HG03571 (cell line): ENCODE measurements around the gene CCPG1.

Source experiments
- ATAC-seq: cut with Tn5 transposase; IDR thresholded peaks from one replicate; pipeline ENCODE4 v1.9.1; 2021; ENCODE audit not compliant: unreplicated experiment

The CCPG1 gene

DNA sequence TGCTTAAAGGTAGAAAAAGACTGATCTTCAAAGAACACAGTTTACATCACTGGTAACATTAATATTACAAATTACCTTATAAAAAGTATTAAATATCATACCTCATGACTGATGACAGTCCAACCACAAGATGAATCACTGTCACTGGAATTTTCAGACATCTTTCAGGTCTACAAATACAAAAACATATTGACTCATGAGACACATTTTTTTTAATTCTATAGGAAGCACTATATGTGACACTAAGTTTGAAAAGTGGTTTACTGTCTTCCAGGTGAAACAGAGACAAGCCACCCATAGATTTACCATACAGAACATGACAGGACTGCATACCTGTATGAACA is 18.9 kb downstream of the CCPG1 start:
- ATAC-seq = no peak

DNA sequence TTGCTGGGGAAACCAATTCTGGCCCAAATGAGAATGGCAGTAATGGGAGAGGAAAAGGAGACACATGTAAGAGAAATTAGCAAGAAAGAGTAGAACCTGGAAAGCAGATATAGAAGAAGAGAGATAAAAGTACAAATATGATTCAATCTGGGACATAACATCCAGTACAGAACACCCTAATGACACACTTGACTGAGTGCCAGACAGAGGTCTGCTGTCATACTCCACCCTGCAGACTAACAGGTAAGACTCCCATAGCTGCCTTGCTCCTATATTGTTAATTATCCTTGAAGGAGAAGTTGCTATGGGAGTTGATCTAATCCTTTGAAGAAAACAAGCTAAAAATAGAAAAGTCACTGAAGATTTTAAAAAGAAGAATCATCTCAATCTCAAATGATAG is 21.1 kb downstream of the CCPG1 start:
- ATAC-seq = no peak

DNA sequence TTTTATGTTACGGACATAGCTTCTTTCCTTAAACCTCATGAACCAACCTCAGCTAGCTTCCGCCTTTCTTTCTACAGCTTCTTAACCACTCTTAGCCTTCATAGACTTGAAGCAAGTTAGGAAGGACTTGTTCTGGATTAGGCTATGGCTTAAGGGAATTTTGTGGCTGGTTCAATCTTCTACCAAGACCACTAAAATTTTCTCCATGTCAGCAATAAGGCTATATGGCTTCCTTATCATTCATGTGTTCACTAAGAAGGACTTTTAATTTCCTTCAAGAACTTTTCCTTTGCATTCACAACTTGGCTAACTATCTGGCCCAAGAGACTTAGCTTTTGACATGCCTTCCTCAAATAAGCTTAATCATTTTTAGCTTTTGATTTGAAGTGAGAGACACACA is 24.5 kb downstream of the CCPG1 start:
- ATAC-seq = no peak

DNA sequence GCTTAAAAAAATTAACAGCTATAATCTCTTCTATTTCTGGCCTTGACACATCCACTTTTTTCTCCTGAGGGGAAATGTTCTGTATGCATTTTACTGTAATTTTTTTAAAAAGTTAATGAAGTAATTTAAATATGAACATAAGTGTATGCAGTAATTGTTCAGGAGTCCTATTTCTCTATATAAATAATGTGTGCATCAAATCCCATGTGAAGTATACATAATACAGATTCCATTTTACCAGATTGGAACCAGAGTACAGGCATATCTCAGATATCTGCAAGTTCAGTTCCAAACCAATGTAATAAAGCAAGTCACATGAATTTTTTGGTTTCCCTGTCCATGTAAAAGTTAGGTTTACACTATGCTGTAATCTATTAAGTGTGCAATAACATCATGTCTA is 26.6 kb downstream of the CCPG1 start:
- ATAC-seq = no peak

DNA sequence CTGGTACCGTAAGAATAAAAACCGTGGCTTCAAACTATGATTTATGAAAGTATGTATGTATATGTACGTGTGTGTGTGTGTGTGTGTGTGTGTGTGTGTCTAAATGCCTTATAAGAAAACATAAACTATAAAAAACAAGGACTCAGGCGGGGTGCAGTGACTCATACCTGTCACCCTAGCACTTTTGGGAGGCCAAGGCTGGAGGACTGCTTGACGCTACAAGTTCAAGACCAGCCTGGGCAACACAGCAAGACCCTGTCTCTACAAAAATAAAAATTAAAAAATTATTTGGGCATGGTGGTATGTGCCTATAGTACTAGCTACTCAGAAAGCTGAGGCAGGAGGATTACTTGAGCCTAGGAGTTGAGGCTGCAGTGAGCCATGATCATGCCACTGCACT is 29.1 kb downstream of the CCPG1 start:
- ATAC-seq = no peak

DNA sequence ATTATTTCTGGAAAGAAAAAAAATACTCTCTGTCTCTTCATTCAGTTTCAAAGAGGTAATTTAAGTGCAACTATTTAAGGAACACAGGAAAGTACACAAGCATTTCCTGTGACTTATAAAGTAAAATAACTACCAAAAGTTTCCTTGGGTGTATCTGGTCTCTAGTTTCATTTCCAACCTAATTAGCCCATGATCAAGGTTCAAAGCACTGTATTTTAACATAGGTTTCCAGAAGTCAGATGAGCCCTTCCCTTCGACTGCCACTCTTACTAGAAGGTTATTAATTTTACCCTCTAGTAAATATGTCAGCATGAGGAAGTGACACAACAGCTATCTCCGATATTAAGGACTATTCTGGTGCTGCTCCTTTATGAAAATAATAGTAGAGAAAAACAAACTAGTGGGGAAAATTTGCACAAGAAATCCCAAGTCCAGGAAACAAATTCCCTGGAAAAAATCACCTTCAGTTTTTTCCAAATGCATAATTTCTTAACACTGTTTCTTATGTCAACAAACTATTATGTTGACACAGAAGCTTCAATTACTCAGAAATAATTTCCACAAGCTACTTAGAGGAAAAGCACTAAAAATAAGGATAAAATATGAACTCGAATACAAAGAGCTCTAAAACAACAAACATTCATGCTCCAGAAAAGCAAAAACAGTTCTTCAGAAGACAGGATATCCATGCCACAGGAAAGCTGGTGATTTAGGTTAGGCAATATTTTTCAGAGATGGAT is 35.3 kb downstream of the CCPG1 start:
- peak; percentile 51 for ATAC-seq

DNA sequence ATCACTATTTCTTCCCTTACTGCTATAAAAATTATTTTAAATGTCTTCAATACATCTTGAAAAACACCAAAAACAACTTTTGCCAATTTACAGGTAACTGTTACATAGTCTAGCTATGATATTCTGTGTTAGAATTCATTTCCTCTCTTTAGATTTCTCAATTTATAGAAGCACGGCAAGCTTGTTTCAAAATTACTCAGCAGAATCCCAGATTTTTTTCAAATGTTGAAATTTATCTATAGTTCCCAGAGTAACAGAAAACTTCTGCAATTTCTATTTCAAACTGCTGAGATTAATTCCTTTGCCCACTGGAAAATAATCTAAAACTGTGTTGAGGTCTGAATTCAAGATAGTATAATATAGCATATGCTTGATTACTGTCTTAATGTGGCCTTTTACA is 41.2 kb downstream of the CCPG1 start:
- no peak for ATAC-seq

DNA sequence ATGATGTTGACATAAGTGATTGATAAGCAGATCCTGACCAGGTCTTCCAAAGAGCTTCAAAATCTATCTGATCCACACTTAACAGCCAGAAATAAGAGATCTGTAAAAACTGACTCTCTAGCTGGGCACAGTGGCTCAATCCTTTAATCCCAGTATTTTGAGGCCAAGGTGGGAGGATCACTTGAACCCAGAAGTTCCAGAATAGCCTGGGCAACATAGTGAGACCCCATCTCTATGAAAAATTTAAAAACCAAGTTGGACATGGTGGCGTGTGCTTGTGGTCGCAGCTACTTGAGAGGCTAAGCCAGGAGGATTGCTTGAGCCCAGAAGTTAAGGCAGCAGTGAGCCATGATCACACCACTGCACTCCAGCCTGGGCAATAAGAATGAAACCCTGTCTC is 45.5 kb downstream of the CCPG1 start:
- ATAC-seq = no peak

DNA sequence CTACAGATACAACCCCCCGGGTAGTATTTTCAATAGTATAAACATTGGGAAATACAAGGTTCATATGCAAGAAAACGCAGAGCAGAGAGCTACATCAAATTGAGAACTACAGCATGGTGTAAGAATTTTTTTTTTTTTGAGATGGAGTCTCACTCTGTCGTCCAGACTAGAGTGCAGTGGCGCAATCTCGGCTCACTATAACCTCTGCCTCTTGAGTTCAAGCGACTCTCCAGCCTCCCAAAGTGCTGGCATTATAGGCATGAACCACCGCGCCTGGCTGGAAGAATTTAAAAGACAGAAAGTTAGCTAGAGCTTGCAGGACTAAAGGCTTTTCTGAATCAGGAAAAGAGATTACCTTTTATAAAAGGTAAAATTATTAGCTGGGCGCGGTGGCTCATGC is 47.1 kb downstream of the CCPG1 start:
- ATAC-seq = no peak

DNA sequence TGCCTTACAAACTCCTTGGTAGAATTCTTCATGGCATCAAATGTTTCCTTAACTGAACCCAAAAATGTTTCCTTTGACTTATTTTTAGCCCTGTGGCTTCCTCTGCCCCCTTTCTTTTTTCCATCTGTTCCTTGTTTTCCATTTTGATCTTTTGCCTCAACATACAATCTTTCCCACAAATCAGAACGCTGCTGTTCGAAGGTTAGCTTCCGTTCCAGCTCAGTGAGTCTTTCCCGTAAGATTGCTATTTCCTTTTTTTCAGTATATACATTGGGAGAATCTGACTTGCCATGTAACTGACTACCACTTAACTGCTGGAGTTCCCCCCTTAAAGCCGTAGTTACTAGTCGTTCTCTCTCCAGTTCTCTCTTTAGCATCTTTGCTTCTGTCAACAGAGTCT is 47.9 kb downstream of the CCPG1 start:
- ATAC-seq = no peak

DNA sequence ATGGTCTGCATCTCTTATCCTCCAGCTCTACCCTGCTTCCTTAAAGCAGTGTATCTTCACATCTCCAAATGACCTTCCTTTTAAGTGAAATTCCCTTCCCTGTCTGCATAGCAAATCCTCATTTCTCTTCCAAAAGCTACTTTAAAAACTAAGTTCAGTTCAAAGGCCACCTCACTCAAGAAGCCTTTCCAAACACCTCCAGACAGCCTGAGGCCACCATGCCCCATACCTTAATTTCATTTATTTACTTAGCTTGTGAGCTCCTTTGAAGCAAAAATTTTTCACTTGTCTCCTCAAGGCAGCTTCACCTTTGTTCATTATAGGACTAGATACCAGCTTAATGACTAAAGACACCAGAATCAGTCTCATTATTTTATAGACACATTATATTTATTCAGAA is 49.7 kb downstream of the CCPG1 start:
- no peak for ATAC-seq

DNA sequence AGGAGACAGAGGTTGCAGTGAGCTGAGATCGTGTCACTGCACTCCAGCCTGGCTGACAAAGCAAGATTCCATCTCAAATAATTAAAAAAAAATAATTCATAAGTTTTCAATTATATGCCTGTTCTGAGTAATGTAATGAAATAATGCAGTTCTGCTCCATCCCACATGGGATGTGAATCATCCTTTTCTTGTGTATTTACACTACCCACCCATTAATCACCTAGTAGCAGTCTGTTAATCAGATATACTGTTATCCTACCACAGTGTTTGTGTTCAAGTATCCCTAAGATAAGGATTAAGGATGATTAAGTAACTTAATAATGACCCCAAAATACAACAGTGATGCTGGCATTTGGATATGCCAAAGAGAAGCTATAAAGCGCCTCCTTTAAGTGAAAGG is 50.4 kb downstream of the CCPG1 start:
- no peak for ATAC-seq

DNA sequence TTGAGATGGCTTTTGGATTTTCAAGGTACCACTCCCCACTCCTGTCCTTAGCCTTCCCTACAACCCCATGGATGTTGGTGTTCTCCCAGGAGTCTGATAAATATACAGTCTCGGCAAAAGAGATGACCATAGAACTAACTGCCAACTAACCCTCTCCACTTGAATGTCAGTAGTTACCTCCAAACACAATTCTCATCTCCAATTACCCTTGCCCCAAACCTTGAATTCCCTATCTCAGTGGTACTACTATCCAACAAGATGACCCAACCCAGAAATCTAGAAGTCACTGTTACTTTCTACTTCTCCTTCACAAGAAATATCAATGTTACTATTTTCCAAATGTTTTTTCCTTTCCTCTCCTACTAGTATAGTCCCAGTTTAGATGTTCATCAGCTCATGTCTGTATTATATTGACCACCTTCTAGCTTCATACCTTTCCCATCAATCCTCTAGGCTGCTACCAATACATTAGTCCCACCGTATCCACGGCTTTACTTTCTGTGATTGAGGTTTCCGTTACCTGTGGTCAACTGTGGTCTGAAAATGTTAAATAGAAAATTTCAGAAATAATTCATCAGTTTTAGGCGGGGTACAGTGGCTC is 51.1 kb downstream of the CCPG1 start:
- ATAC-seq = no peak

DNA sequence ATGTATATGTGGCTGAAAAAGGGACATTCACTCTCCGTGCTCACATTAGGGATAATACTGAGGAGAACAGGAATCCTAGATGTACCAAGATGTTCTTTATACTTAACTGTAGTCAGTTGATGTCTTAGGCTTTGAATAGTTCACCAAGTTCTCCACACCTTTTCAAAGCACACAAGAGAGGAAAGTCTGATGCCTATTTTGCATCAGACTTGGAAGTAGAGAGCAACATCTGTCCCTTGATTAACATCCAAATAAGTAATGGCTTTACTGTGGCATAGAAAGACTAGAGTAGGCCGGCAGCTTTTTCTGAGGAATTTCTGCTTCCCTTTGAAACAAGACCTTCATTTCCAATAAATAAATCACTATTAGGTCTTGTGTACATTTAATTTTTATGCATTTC is 55.1 kb downstream of the CCPG1 start:
- no peak for ATAC-seq

DNA sequence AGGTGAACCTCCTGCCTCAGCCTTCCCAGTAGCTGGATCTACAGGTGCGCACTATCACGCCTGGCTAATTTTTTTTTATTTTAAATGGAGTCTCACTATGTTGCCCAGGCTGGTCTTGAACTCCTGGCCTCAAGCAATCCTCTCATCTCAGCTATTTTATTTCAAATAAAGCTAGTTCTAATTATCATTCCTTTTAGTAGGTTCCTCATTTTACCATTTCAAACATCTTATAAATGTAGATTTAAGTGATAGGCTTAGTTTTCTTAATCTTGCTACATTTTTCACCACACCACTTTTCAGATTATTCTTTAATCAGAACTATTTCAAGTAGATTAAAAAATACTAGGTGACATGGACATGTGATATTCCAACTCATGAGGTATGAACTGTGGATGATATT is 58.9 kb downstream of the CCPG1 start:
- ATAC-seq = no peak

DNA sequence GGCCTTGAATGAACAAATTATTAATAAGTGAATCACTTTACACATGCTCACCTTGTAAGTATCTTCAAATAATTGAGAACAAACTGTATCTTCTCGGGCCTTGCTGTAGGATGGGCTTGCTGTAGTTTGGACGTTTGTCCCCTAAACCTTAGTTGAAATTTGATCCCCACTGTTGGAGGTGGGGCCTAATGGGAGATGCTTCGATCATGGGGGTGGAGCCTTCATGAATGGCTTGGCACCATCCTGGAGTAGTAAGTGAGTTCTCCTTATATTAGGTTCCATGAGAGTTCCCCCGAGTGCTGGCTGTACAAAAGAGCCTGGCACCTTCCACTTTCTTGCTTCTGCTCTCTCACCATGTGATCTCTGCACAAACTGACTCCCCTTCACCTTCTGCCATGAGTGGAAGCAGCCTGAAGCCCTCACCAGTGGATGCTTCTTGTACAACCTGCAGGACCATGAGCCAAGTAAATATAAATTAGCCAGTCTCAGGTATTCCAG is 59.8 kb downstream of the CCPG1 start:
- no peak for ATAC-seq

DNA sequence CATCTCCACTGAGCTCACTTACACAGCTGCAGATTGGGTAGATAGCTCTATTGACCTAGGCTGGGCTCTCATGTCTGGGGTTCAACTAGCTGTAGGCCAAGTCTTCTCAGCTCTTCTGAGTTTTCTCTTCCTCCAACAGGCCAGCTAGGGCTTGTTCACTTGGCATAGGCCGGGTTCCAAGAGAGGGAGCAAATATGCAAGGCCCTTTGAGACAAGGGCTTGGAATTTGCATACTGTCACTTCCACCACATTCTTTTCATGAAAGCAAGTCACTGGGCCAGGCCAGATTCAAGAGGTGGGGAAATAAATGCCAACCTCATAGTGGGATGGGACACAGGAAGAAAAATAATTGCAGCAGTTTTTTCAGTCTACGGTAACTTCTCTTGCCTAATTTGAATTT is 64.0 kb downstream of the CCPG1 start:
- no peak for ATAC-seq

DNA sequence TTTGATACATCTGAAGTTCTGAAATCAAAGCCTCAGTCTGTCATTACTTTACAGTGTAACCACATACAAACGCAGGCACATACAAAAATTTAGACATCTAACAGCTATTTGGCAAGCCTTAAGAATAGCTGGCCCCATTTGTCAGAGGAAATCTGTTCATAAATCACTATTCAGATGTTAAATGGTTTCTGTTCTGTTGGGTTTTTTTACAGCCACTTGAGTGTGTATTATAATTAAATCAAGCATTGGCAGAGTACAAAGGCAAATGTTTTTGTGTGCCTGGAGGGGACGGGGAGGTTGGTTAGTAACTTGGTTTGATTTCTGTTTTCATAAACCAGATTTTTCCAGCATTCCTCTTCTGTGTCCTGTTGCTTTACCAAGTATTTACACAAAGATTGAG is 65.0 kb downstream of the CCPG1 start:
- ATAC-seq = no peak

DNA sequence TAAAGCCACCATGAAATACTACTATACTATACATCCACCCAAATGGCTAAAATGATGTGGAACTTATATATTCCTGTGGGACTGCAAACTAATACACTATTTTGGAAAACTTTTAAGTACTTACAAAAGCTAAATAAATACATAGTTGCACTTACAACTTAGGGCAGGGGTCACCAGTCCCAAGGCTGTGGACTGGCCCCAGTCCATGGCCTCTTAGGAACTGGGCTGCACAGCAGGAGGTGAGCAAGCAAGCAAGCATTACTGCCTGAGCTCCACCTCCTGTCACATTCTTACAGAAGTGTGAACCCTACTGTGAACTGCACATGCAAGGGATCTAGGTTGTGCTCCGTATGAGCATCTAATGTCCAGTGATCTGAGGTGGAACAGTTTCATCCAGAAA is 71.0 kb downstream of the CCPG1 start:
- no peak for ATAC-seq

DNA sequence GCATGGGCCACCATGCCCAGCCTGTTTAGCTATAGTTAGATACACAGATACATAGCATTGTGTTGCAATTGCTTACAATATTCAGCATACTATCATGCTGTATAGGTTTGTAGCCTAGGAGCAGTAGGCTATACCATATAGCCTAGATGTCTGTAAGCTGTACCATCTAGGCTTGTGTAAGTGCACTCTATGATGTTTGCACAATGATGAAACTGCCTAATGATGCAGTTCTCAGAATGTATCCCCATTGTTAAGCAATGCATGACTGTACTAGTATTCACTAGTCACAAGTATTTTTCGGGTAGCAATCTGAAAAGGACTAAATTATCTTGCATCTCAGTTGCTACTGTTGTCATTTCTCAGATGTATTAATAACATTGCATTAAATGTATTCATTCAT is 73.2 kb downstream of the CCPG1 start:
- ATAC-seq = no peak

DNA sequence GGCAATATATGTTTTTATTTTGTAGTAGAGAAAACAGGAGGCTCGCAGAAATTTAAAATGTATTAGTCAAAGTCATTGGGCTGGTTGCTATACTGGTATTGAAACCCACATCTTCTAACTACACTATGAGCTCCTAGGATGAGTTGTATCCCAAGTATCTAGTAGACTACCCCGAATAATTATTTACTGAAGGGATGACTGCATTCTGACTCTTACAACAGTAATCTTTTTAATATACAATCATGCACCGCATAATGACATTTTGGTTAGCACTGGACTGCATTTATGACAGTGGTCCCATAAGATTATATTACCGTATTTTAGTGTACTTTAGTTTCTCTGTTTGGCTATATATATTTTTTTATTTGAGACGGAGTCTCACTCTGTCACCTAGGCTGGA is 73.8 kb downstream of the CCPG1 start:
- ATAC-seq = no peak

DNA sequence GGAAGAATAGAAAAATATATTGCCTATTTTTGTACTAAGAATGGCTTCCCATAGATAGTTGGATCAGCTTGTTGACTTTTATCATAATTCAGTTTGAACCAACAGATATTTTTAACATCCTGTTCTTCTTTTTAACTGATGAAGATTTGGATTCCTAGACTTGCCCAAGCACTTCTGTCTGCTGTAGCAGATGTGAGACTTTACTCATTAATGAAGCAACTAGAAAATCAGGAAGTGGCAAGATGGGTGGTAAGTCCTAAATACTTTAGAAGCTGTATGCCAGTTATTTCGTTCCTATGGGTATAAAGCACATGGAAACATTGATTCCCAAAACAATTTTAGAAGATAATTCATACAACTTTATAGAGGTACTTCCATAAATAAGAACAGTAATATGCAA is 80.8 kb downstream of the CCPG1 start:
- ATAC-seq = no peak

DNA sequence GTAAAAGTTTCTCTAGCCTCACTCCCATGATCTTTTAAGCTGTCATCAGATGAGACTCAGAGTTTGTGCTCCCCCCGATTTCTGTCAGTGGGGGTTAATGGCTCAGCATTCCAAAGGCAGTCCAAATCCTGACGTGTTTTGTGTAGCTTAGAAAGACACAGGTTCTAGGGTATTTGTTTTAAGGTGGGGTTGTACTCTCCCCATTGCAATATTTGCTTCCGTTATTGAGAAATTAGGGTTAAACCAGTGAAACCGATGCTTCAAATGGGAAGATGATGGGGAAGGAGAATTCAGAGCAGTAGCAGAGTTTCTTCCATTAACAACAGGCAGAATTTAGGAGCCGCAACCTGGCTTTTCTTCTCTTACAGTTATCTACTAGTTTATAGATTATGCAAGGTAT is 85.7 kb downstream of the CCPG1 start:
- ATAC-seq = no peak
